ENCODE measurements around the gene IMP4.

- TF ChIP-seq GATA3 (IDR thresholded peaks at IDR 0.05; ENCODE audit: low read depth, low read length), result no peak
- TF ChIP-seq GATA2 (IDR thresholded peaks at IDR 0.05; ENCODE audit: low read depth, low read length), result no peak
Observed at GRCh38 chr2:130382313-130382917, 39.7 kb downstream of the IMP4 start.
